B cell (primary cell): ENCODE results near the gene SPTB. TPM values are rescaled to one million over a fixed set of nuclear protein-coding genes. Genes with fewer than 3 reads are reported as not detected.

Experiments used
- ATAC-seq: fragments of 200-7000 bp; cut with Tn5 transposase; one replicate; pipeline ENCODE4 v1.10.0; 2021; ENCODE audit warnings: low read depth, mild to moderate bottlenecking, moderate number of reproducible peaks, moderate library complexity
- CTCF ChIA-PET: fragments of 350-600 bp; sonication (Branson Sonifier 250); formaldehyde crosslinking; loops from one replicate; lab custom pipeline; 2021; ENCODE audit warnings: antibody characterized with exemption, inconsistent platforms; lab: Charles Lee
- POLR2A ChIA-PET: fragments of 350-600 bp; sonication (Branson Sonifier 250); formaldehyde crosslinking; loops from one replicate; lab custom pipeline; 2021; ENCODE audit warnings: antibody characterized with exemption; lab: Charles Lee
- DNase-seq: peaks from one replicate; pipeline ENCODE4 v3.0.0; 2013
- H2AFZ ChIP-seq: 2 replicates; pipeline ENCODE4 v1.6.1; 2012; ENCODE audit warnings: mild to moderate bottlenecking, low read depth, low read length; ENCODE audit not compliant: insufficient read depth, poor library complexity, severe bottlenecking
- H3K27ac ChIP-seq, 2 donors: 1 replicate in 1 of 2; 2 replicates in 1 of 2; pipeline ENCODE4 v1.5.1; 2012 to 2013; ENCODE audit warnings: low read length in 2 of 2, mild to moderate bottlenecking in 2 of 2, moderate library complexity in 1 of 2
- H3K27me3 ChIP-seq, 4 experiments: fragments of 200-600 bp in 1 of 4; sonication (generic) in 1 of 4; replicated peaks in 1 of 4; 1 replicate in 2 of 4; 2 replicates in 2 of 4; pipeline versions ENCODE4 v1.6.1 to v1.7.0; 2013 to 2016; ENCODE audit warnings: low read length in 3 of 4, mild to moderate bottlenecking in 2 of 4, mixed read lengths in 1 of 4, moderate library complexity in 1 of 4; ENCODE audit not compliant: insufficient read depth in 4 of 4, control insufficient read depth in 3 of 4; ENCODE audit errors: control extremely low read depth in 1 of 4
- H3K36me3 ChIP-seq, 2 experiments: replicated peaks in 1 of 2; 1 replicate in 1 of 2; 2 replicates in 1 of 2; pipeline versions ENCODE4 v1.6.1 to v1.7.1; 2013; ENCODE audit warnings: low read length in 1 of 2; ENCODE audit not compliant: insufficient read depth in 2 of 2, control insufficient read depth in 1 of 2; ENCODE audit errors: control extremely low read depth in 1 of 2, extremely low read depth in 1 of 2
- H3K4me1 ChIP-seq, 2 donors: fragments of 200-600 bp in 1 of 2; sonication (generic) in 1 of 2; 1 replicate in 1 of 2; 2 replicates in 1 of 2; pipeline versions ENCODE4 v1.5.1 to v1.6.1; 2013 to 2017; ENCODE audit warnings: low read length in 2 of 2; ENCODE audit not compliant: control insufficient read depth in 2 of 2, insufficient read depth in 2 of 2
- H3K4me2 ChIP-seq: replicated peaks from 2 replicates; pipeline ENCODE3; 2012; ENCODE audit warnings: mild to moderate bottlenecking, low read depth, low read length; ENCODE audit not compliant: poor library complexity, severe bottlenecking
- H3K4me3 ChIP-seq, 5 experiments: fragments of 200-600 bp in 1 of 5; sonication (generic) in 1 of 5; 1 replicate in 3 of 5; 2 replicates in 2 of 5; pipeline versions ENCODE4 v1.5.1 to v1.7.0; 2011 to 2016; ENCODE audit warnings: low read length in 4 of 5, mild to moderate bottlenecking in 4 of 5, low read depth in 2 of 5, control low read depth in 1 of 5, moderate library complexity in 1 of 5; ENCODE audit not compliant: insufficient read depth in 1 of 5; ENCODE audit errors: control extremely low read depth in 1 of 5, extremely low read depth in 1 of 5
- H3K79me2 ChIP-seq: fragments of 200-600 bp; sonication (generic); one replicate; pipeline ENCODE4 v1.6.0; 2016; ENCODE audit warnings: low read length; ENCODE audit not compliant: control insufficient read depth, insufficient read depth
- H3K9ac ChIP-seq: fragments of 200-600 bp; sonication (generic); 2 replicates; pipeline ENCODE4 v1.6.1; 2017; ENCODE audit warnings: mild to moderate bottlenecking, low read length, moderate library complexity
- H3K9me3 ChIP-seq, 3 donors: one replicate each; pipeline versions ENCODE4 v1.6.1 to v1.7.1; 2013; ENCODE audit warnings: low read length in 2 of 3; ENCODE audit not compliant: control insufficient read depth in 2 of 3, insufficient read depth in 1 of 3; ENCODE audit errors: control extremely low read depth in 1 of 3
- H4K20me1 ChIP-seq: 2 replicates; pipeline ENCODE4 v1.6.0; 2012; ENCODE audit warnings: mild to moderate bottlenecking, low read length; ENCODE audit not compliant: insufficient read depth, control insufficient read depth, poor library complexity, severe bottlenecking
- H3K27ac Mint-ChIP-seq: one replicate; pipeline ENCODE4 v1.8.0; 2021; ENCODE audit warnings: mixed read lengths
- H3K27me3 Mint-ChIP-seq: one replicate; pipeline ENCODE4 v1.8.0; 2021; ENCODE audit warnings: mixed read lengths
- H3K4me1 Mint-ChIP-seq: one replicate; pipeline ENCODE4 v1.8.0; 2021; ENCODE audit warnings: mixed read lengths
- H3K4me3 Mint-ChIP-seq: one replicate; pipeline ENCODE4 v1.8.0; 2021; ENCODE audit warnings: mixed read lengths
- H3K9me3 Mint-ChIP-seq: one replicate; pipeline ENCODE4 v1.8.0; 2022; ENCODE audit warnings: mixed read lengths; ENCODE audit not compliant: insufficient read depth
- EZH2 ChIP-seq: IDR thresholded peaks from 2 replicates; pipeline ENCODE4 v1.6.1; 2012; ENCODE audit warnings: borderline replicate concordance, low read depth, mild to moderate bottlenecking, moderate library complexity, low read length; ENCODE audit not compliant: insufficient read depth, poor library complexity, severe bottlenecking
- WGBS: methylation state at CpG from one replicate; pipeline ENCODE4 v1.1.5; 2013; ENCODE audit warnings: missing lambda C conversion rate; ENCODE audit not compliant: insufficient coverage; 5-methylcytosine and 5-hydroxymethylcytosine counted together
- intact Hi-C: fragments of 100-400 bp; cut with micrococcal nuclease; formaldehyde crosslinking; loops from one replicate; pipeline ENCODE4 v1.10.0; 2022
- polyA plus RNA-seq: library from polyadenylated mRNA; depleted of rRNA; stranded (reverse); fragments of >200 nt; gene quantifications from 2 replicates; pipeline ENCODE4 v1.2.3, GENCODE V29; 2012
- total RNA-seq, 2 donors: library from RNA; stranded (reverse); fragments of 120-200 nt in 1 of 2; gene quantifications; 1 replicate in 1 of 2; 2 replicates in 1 of 2; pipeline versions ENCODE4 v1.2.3 to v1.2.4, GENCODE V29; 2013 to 2022
- TF ChIP-seq, protein P1 (sequence below): fragments of 200-600 bp; IDR thresholded peaks from one replicate; pipeline ENCODE4 v1.8.0; 2022; ENCODE audit warnings: antibody characterized with exemption, mild to moderate bottlenecking

SPTB gene
- total and polyA plus RNA-seq, 2 donors (not counting 1 experiment from before 2014, with no cell fraction given): 0.12 TPM; not detected in 1

DNA sequence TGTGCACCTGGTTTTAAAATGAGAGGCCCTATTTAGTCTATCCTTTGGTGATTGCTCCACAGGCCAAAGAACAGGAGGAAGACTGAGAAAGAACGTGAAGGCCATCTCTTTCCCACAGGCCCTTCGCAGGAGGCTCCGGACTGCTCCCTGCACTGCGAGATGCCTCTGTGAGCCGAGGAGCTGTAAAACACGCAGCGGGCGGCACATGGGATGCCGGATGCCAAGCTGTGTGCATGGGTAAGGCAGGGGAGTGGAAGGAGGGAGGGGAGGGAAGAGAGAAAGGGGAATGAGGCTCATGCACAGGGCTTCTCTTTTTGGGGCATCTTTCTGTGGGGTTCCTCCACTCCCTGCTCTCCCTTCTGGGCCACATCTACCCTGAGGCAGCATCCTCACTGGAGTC is 61.6 kb downstream of the SPTB start:
- ATAC-seq (no peak), DNase-seq (no peak)
- H3K4me1 ChIP-seq: peaks cover 3% of the 10 kb centered on the region in 2 donors
- no peak overlapping the region for H3K9ac ChIP-seq
- CTCF ChIA-PET: interaction anchor here (1.7 kb wide), 1 partner anchor 74 kb away, joined by 4 read pairs; no protein-coding TSS in a partner anchor
- H2AFZ ChIP-seq: no peak overlapping the region
- no peak overlapping the region for H3K4me3 ChIP-seq
- H3K9me3 ChIP-seq: no peaks in the 10 kb centered on the region
- peaks cover 0 to 8% (median 2%) of the 10 kb centered on the region in 4 experiments for H3K27me3 ChIP-seq
- no peak overlapping the region for H3K27ac ChIP-seq
- intact Hi-C loops: no loop called here
- no peaks in the 10 kb centered on the region for H4K20me1 ChIP-seq
- no peak for TF ChIP-seq EZH2
- TF ChIP-seq, protein P1, sequence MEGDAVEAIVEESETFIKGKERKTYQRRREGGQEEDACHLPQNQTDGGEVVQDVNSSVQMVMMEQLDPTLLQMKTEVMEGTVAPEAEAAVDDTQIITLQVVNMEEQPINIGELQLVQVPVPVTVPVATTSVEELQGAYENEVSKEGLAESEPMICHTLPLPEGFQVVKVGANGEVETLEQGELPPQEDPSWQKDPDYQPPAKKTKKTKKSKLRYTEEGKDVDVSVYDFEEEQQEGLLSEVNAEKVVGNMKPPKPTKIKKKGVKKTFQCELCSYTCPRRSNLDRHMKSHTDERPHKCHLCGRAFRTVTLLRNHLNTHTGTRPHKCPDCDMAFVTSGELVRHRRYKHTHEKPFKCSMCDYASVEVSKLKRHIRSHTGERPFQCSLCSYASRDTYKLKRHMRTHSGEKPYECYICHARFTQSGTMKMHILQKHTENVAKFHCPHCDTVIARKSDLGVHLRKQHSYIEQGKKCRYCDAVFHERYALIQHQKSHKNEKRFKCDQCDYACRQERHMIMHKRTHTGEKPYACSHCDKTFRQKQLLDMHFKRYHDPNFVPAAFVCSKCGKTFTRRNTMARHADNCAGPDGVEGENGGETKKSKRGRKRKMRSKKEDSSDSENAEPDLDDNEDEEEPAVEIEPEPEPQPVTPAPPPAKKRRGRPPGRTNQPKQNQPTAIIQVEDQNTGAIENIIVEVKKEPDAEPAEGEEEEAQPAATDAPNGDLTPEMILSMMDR: no peak
- no peaks in the 10 kb centered on the region for H3K79me2 ChIP-seq
- H3K4me2 ChIP-seq: no peak overlapping the region
- Mint-ChIP-seq H3K4me1 (peaks cover 3% of the 10 kb centered on the region), H3K27ac (no peak overlapping the region), H3K4me3 (no peak overlapping the region), H3K9me3 (no peaks in the 10 kb centered on the region), H3K27me3 (peaks cover 36% of the 10 kb centered on the region)
- 91% methylated on average over 9 of the region's 9 CpGs for WGBS
- POLR2A ChIA-PET: no interaction called here
- H3K36me3 ChIP-seq: no peaks in the 10 kb centered on the region

DNA sequence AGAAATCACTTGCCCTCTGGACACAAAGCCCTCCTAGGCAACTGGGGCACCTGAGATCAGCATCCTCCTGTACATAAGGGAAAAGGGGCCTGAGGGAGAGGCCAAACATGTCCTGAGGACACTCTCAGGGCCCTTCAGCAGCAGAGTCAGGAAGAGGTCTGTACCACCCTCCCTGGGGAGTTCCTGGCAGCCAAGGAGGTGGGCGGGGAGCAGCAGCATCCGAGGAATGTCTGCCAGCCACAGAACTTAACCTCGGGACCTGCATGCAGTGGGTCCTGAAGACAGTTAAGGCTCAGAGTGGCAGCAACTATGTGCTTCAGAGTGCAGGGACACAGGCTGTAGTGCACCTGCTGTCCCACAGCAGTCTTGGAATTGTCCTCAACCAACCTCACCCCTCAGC is 62.1 kb downstream of the SPTB start:
- ATAC-seq (no peak), DNase-seq (no peak)
- 77% methylated on average over 3 of the region's 3 CpGs for WGBS
- Histone ChIP-seq H3K27ac (no peak overlapping the region), H3K4me1 (peaks cover 0 to under 1% of the 10 kb centered on the region in 2 donors), H3K4me3 (no peak overlapping the region), H3K79me2 (no peaks in the 10 kb centered on the region), H4K20me1 (no peaks in the 10 kb centered on the region), H3K4me2 (no peak overlapping the region), H3K36me3 (no peaks in the 10 kb centered on the region), H2AFZ (no peak overlapping the region), H3K27me3 (peaks cover 0 to 3% (median 2%) of the 10 kb centered on the region in 4 experiments), H3K9ac (no peak overlapping the region), H3K9me3 (no peaks in the 10 kb centered on the region)
- intact Hi-C loops: no loop called here
- CTCF ChIA-PET: no interaction called here
- POLR2A ChIA-PET: no interaction called here
- Mint-ChIP-seq H3K27ac (no peak overlapping the region), H3K4me3 (no peak overlapping the region), H3K9me3 (no peaks in the 10 kb centered on the region), H3K4me1 (peaks cover 6% of the 10 kb centered on the region), H3K27me3 (peaks cover 32% of the 10 kb centered on the region)
- TF ChIP-seq, protein P1: no peak
- TF ChIP-seq EZH2: no peak
